ENCODE results near the gene MACROD2. TPM values are rescaled to one million over a fixed set of nuclear protein-coding genes. Genes with fewer than 3 reads are reported as not detected.
A peak's percentile ranks its signal among the peaks of the same experiment; 100 is the strongest.

The MACROD2 gene
- total RNA-seq, 1 experiment from 2014 or later, result 3.7 TPM

- Histone ChIP-seq H3K9ac (ENCODE audit: low read length) (no peak overlapping the region), H4K20me1 (ENCODE audit: insufficient read depth) (no peaks in the 10 kb centered on the region), H3K4me3 (replicated peaks in 1 of 2; ENCODE audit: low read depth in 1 of 2, low read length in 2 of 2) (no peak overlapping the region), H3K27ac (ENCODE audit: low read depth, low read length) (peak overlapping the region; percentile 30; the same call in 1 of the 2 replicates), H3K9me3 (ENCODE audit: control insufficient read depth in 1 of 2, insufficient read depth in 1 of 2, low read depth in 1 of 2, low read length in 2 of 2) (no peaks in the 10 kb centered on the region), H3K4me1 (ENCODE audit: control insufficient read depth in 1 of 2, insufficient read depth in 2 of 2, low read length in 2 of 2) (peaks cover 13 to 19% of the 10 kb centered on the region in 2 experiments), H3K79me2 (ENCODE audit: insufficient read depth, low read length) (no peaks in the 10 kb centered on the region), H3K4me2 (ENCODE audit: low read length) (no peak overlapping the region), H3K36me3 (ENCODE audit: control insufficient read depth in 1 of 2, insufficient read depth in 2 of 2, low read length in 2 of 2) (no peaks in the 10 kb centered on the region), H2AFZ (ENCODE audit: low read depth, low read length, poor library complexity, severe bottlenecking) (no peak overlapping the region), H3K27me3 (ENCODE audit: insufficient read depth, low read length) (no peaks in the 10 kb centered on the region), H3K9me2 (ENCODE audit: insufficient read depth) (no peaks in the 10 kb centered on the region)
- no TSS peak for BruUV-seq (replicated peaks)
- POLR2A ChIA-PET, result no interaction called here
- CTCF ChIA-PET, result no interaction called here
- DNase-seq (ENCODE audit: low read depth, low spot score) (no peak), ATAC-seq (no peak)
- intact Hi-C loops (cut with micrococcal nuclease), result no loop called here
- TF ChIP-seq FOSL1 (IDR thresholded peaks at IDR 0.05; ENCODE audit: low read depth), result no peak
- TF ChIP-seq REST (IDR thresholded peaks at IDR 0.05; ENCODE audit: low read depth), result no peak
- no peak for TF ChIP-seq CEBPB (IDR thresholded peaks at IDR 0.05; ENCODE audit: low read depth)
- no peak for TF ChIP-seq RAD21 (IDR thresholded peaks at IDR 0.05; ENCODE audit: low read depth)
- TF ChIP-seq POLR2AphosphoS5 (IDR thresholded peaks at IDR 0.05; ENCODE audit: low read depth, low read length), result no peak
- no peak for TF ChIP-seq SRF (IDR thresholded peaks at IDR 0.05; ENCODE audit: low read depth)
- no peak for TF ChIP-seq ZFX (IDR thresholded peaks at IDR 0.05)
- no peak for TF ChIP-seq POLR2A (IDR thresholded peaks at IDR 0.05; ENCODE audit: borderline replicate concordance, extremely low read depth, insufficient read depth, insufficient read length)
- no peak for TF ChIP-seq SIN3A (IDR thresholded peaks at IDR 0.05; ENCODE audit: low read depth)
- TF ChIP-seq SP1 (IDR thresholded peaks at IDR 0.05; ENCODE audit: low read depth), result no peak
- no peak for TF ChIP-seq CTCF (IDR thresholded peaks at IDR 0.05 in 2 of 3, conservative IDR thresholded peaks at IDR 0.05 in 1 of 3; ENCODE audit: borderline replicate concordance in 1 of 3, insufficient read depth in 1 of 3, low read depth in 2 of 3, low read length in 2 of 3)
- no peak for TF ChIP-seq TCF7L2 (IDR thresholded peaks at IDR 0.05; ENCODE audit: borderline replicate concordance, extremely low read depth, insufficient read depth, insufficient read length)
- no peak for TF ChIP-seq CBX3 (IDR thresholded peaks at IDR 0.05; ENCODE audit: low read depth)
- TF ChIP-seq ZNF274 (IDR thresholded peaks at IDR 0.05; ENCODE audit: low read depth, low read length), result no peak
- no peak for TF ChIP-seq YY1 (IDR thresholded peaks at IDR 0.05; ENCODE audit: extremely low read depth, insufficient replicate concordance, low read depth, low read length)
- TF ChIP-seq JUND (IDR thresholded peaks at IDR 0.05), result no peak
- TF ChIP-seq ATF3 (IDR thresholded peaks at IDR 0.05), result no peak
- TF ChIP-seq EZH2 (IDR thresholded peaks at IDR 0.05), result no peak
- TF ChIP-seq MAX (IDR thresholded peaks at IDR 0.05), result no peak
- RAD21 ChIA-PET (ENCODE audit: low non-redundant PET in 1 of 2, low total read pairs in 2 of 2, uncharacterized antibody in 2 of 2, unreplicated experiment in 2 of 2), result no interaction called here
Measured at GRCh38 chr20:14984768-14985622, 989.7 kb downstream of the MACROD2 start.

All from HCT116 (cell line).